ENCODE measurements around the gene TBCK. TPM values are rescaled to one million over a fixed set of nuclear protein-coding genes. Genes with fewer than 3 reads are reported as not detected.

The TBCK gene
- total and polyA plus RNA-seq, 9 of the 15 experiments (the other 6 are each of a cell fraction or from before 2014, with no cell fraction given) = 5.3 to 26.6 (median 16.2) TPM

- Histone ChIP-seq H3K36me3 (ENCODE audit: control insufficient read depth, insufficient read depth, low read length) (no peaks in the 10 kb centered on the region), H2AFZ (ENCODE audit: low read depth, low read length) (no peak overlapping the region), H3K9me1 (ENCODE audit: control insufficient read depth, insufficient read depth, low read length) (no peaks in the 10 kb centered on the region), H3K27me3 (ENCODE audit: control insufficient read depth in 2 of 2, insufficient read depth in 2 of 2, low read length in 2 of 2) (no peaks in the 10 kb centered on the region), H3K9ac (ENCODE audit: insufficient read depth in 1 of 2, low read depth in 2 of 2, low read length in 2 of 2) (no peak overlapping the region), H3K4me3 (no peak overlapping the region), H3K27ac (ENCODE audit: extremely low read depth, low read depth, low read length) (no peak overlapping the region), H3K4me1 (replicated peaks in 1 of 2; ENCODE audit: control insufficient read depth in 2 of 2, insufficient read depth in 2 of 2, low read length in 2 of 2) (no peaks in the 10 kb centered on the region), H3K4me2 (ENCODE audit: insufficient read depth, low read length) (no peak overlapping the region), H3K79me2 (ENCODE audit: control insufficient read depth, insufficient read depth, low read length) (no peaks in the 10 kb centered on the region), H3K9me3 (replicated peaks; ENCODE audit: control insufficient read depth, insufficient read depth, low read depth, low read length) (peaks cover 5% of the 10 kb centered on the region), H4K20me1 (replicated peaks; ENCODE audit: control insufficient read depth, insufficient read depth, low read length) (no peaks in the 10 kb centered on the region)
- DNase-seq (ENCODE audit: extremely low read depth in 1 of 4, low spot score in 3 of 4) = no peak
- FAIRE-seq = no peak
- peak; percentile 65; the same call in 1 of the 2 replicates for TF ChIP-seq TRIM28 (IDR thresholded peaks at IDR 0.05)
- peak in 1 of 2 experiments; percentile 63; a peak in 2 of 3 replicates for TF ChIP-seq CBX3 (IDR thresholded peaks at IDR 0.05; ENCODE audit: borderline replicate concordance in 1 of 2, low read length in 2 of 2)
- no peak for TF ChIP-seq TFE3 (CRISPR knock-in tag; IDR thresholded peaks at IDR 0.05)
- no peak for TF ChIP-seq TFAM (CRISPR knock-in tag; conservative IDR thresholded peaks at IDR 0.05)
- TF ChIP-seq HNRNPH1 (optimal IDR thresholded peaks at IDR 0.05; ENCODE audit: low read depth, low read length) = no peak
- no peak for TF ChIP-seq ATF2 (CRISPR knock-in tag; IDR thresholded peaks at IDR 0.05)
- no peak for TF ChIP-seq MTA3 (IDR thresholded peaks at IDR 0.05; ENCODE audit: borderline replicate concordance)
- TF ChIP-seq ZC3H4 (CRISPR knock-in tag; IDR thresholded peaks at IDR 0.05; ENCODE audit: borderline replicate concordance) = no peak
- TF ChIP-seq ZNF354B (CRISPR knock-in tag; IDR thresholded peaks at IDR 0.05) = no peak
- TF ChIP-seq MAZ (CRISPR knock-in tag; conservative IDR thresholded peaks at IDR 0.05 in 1 of 2, IDR thresholded peaks at IDR 0.05 in 1 of 2) = no peak
- no peak for ATAC-seq
- in situ Hi-C loops (cut with MboI) (no loop called here), intact Hi-C loops (cut with micrococcal nuclease) (no loop called here)
- ChIA-PET CTCF (ENCODE audit: low intra/inter-chr PET ratio) (no interaction called here), POLR2A (interaction anchor here (0.6 kb wide), 1 partner anchor 9 kb away, joined by 3 read pairs; no protein-coding TSS in a partner anchor)
- WGBS (ENCODE audit: insufficient coverage, low coverage, missing lambda C conversion rate) = 0% methylated on average over 1 of the region's 1 CpG
- no TSS peak for BruUV-seq (replicated peaks)
Observed at GRCh38 chr4:106011387-106011786, 304.6 kb downstream of the TBCK start.

Data from K562 (cell line).